Measurements from ENCODE around the gene HELZ.

DNA sequence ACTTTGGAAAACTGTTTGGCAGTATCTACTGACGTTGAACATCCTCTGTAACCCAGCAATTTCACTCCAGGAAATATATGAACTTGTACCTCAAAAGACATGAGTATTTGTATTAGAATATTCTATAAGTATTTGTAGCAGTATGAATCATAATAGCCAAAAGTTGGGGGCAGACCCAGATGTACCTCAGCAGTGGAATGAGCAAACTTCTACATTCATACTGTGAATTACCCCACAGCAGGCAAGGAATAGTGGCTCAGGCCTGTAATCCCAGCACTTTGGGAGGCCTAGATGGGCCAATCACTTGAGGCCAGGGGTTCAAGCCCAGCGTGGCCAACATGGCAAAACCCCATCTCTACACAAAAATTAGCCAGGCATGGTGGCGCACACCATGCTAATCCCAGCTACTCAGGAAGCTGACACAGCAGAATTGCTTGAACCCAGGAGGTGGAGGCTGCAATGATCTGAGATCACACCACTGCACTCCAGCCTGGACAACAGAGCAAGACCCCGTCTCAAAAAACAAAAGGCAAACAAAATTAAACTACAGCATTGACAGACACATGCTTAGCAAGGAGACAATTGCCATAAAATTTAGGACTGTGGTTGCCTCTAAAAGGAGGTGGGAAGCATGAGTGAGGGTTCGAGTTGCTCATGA, 11.2 kb upstream of the HELZ start:
- no peak for TF ChIP-seq REST (tag by site-specific recombination; IDR thresholded peaks at IDR 0.05)
- no peak for TF ChIP-seq ZBTB26 (tag by site-specific recombination; optimal IDR thresholded peaks at IDR 0.05)
- TF ChIP-seq CTCF (tag by site-specific recombination; IDR thresholded peaks at IDR 0.05), result no peak
- TF ChIP-seq, protein P1, sequence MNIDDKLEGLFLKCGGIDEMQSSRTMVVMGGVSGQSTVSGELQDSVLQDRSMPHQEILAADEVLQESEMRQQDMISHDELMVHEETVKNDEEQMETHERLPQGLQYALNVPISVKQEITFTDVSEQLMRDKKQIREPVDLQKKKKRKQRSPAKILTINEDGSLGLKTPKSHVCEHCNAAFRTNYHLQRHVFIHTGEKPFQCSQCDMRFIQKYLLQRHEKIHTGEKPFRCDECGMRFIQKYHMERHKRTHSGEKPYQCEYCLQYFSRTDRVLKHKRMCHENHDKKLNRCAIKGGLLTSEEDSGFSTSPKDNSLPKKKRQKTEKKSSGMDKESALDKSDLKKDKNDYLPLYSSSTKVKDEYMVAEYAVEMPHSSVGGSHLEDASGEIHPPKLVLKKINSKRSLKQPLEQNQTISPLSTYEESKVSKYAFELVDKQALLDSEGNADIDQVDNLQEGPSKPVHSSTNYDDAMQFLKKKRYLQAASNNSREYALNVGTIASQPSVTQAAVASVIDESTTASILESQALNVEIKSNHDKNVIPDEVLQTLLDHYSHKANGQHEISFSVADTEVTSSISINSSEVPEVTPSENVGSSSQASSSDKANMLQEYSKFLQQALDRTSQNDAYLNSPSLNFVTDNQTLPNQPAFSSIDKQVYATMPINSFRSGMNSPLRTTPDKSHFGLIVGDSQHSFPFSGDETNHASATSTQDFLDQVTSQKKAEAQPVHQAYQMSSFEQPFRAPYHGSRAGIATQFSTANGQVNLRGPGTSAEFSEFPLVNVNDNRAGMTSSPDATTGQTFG (tag by site-specific recombination; IDR thresholded peaks at IDR 0.05; ENCODE audit: borderline replicate concordance), result no peak
- TF ChIP-seq ZNF157 (tag by site-specific recombination; IDR thresholded peaks at IDR 0.05), result no peak
- TF ChIP-seq, protein P2, sequence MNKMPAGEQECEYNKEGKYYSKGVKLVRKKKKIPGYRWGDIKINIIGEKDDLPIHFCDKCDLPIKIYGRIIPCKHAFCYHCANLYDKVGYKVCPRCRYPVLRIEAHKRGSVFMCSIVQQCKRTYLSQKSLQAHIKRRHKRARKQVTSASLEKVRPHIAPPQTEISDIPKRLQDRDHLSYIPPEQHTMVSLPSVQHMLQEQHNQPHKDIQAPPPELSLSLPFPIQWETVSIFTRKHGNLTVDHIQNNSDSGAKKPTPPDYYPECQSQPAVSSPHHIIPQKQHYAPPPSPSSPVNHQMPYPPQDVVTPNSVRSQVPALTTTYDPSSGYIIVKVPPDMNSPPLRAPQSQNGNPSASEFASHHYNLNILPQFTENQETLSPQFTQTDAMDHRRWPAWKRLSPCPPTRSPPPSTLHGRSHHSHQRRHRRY (tag by site-specific recombination; IDR thresholded peaks at IDR 0.05), result no peak
- no peak for TF ChIP-seq ZXDB (tag by site-specific recombination; IDR thresholded peaks at IDR 0.05)
- no peak for TF ChIP-seq ZNF433 (tag by site-specific recombination; IDR thresholded peaks at IDR 0.05; ENCODE audit: low read depth)
- TF ChIP-seq MEIS1 (CRISPR knock-in tag; IDR thresholded peaks at IDR 0.05; ENCODE audit: borderline replicate concordance), result no peak
